ENCODE results near the gene CTCFL. TPM values are rescaled to one million over a fixed set of nuclear protein-coding genes. Genes with fewer than 3 reads are reported as not detected.
A peak's percentile ranks its signal among the peaks of the same experiment; 100 is the strongest.

The CTCFL gene
- total and polyA plus RNA-seq, 5 experiments from 2014 or later: not detected

- DNase-seq: peak in 1 of 10 donors; percentile 23
- ATAC-seq: no peak
- POLR2A ChIA-PET: no interaction called here
Measured at GRCh38 chr20:57556980-57557274, 32.0 kb upstream of the CTCFL start.

GRCh38 chr20:57555457-57556184, 30.7 kb upstream of the CTCFL start:
- ATAC-seq (no peak), DNase-seq (peak in 1 of 10 donors; percentile 13)
- Mint-ChIP-seq H3K9me3 (no peaks in the 10 kb centered on the region), H3K27me3 (peaks cover 10 to 40% (median 16%) of the 10 kb centered on the region in 5 donors), H3K4me3 (no peak overlapping the region), H3K4me1 (no peaks in the 10 kb centered on the region), H3K27ac (no peak overlapping the region), H3K36me3 (no peaks in the 10 kb centered on the region)
- POLR2A ChIA-PET: no interaction called here

More at GRCh38 chr20:57556980-57557274, 32.0 kb upstream of the CTCFL start:
- no peak overlapping the region for H3K4me3 Mint-ChIP-seq
- H3K9me3 Mint-ChIP-seq: no peaks in the 10 kb centered on the region
- H3K27me3 Mint-ChIP-seq: peaks cover 10 to 40% (median 17%) of the 10 kb centered on the region in 5 donors
- H3K36me3 Mint-ChIP-seq: no peaks in the 10 kb centered on the region
- peak overlapping the region in 1 of 10 donors; percentile 62 for H3K27ac Mint-ChIP-seq
- no peaks in the 10 kb centered on the region for H3K4me1 Mint-ChIP-seq

DNA sequence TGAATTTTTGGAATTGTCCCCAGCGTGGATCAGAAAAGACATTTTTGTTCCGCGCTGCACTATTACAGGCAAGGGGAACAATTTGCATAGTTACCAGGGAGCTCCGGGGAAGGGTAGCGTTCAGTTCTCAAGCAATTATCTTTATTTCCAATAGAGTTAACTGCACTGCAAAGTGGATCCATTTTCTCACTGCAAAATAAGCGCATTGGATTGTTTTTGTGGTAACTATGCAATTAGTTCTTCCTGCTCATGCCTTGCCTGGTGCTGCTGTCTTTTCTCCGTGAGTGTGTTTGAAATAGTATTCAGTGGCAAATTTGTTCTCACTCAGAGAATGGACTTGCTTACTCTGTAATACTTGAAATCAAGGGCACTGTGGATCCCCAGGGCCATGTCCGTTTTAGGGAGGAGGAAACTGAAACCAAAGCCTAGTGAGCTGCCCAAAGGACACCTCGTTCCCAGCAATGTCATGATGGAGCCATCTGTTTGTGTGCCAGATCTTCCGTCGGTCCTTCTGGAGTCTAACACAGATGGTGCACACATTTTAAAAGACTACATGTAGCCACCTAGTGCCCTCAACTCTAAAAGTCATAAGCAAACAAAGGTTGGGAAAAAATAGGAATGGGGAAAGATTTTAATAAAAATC, 28.6 kb upstream of the CTCFL start:
- Mint-ChIP-seq H3K4me3 (no peak overlapping the region), H3K27me3 (peaks cover 10 to 24% (median 18%) of the 10 kb centered on the region in 5 donors), H3K4me1 (no peaks in the 10 kb centered on the region), H3K9me3 (no peaks in the 10 kb centered on the region), H3K27ac (no peak overlapping the region), H3K36me3 (no peaks in the 10 kb centered on the region)
- ATAC-seq (no peak), DNase-seq (no peak)
- POLR2A ChIA-PET: no interaction called here

GRCh38 chr20:57552471-57552870, 27.5 kb upstream of the CTCFL start:
- DNase-seq (peak in 1 of 10 donors; percentile 37), ATAC-seq (no peak)
- Mint-ChIP-seq H3K36me3 (no peaks in the 10 kb centered on the region), H3K4me1 (no peaks in the 10 kb centered on the region), H3K9me3 (no peaks in the 10 kb centered on the region), H3K27ac (no peak overlapping the region), H3K27me3 (peaks cover 2 to 27% (median 9%) of the 10 kb centered on the region in 5 donors), H3K4me3 (no peak overlapping the region)
- POLR2A ChIA-PET: no interaction called here

- POLR2A ChIA-PET: no interaction called here
- ATAC-seq: no peak
- DNase-seq: peak in 1 of 10 donors; percentile 53
- no peaks in the 10 kb centered on the region for H3K36me3 Mint-ChIP-seq
- H3K27ac Mint-ChIP-seq: no peak overlapping the region
- no peaks in the 10 kb centered on the region for H3K9me3 Mint-ChIP-seq
- no peak overlapping the region for H3K4me3 Mint-ChIP-seq
- peaks cover 0 to 15% (median 0%) of the 10 kb centered on the region in 5 donors for H3K27me3 Mint-ChIP-seq
- no peaks in the 10 kb centered on the region for H3K4me1 Mint-ChIP-seq
Measured at GRCh38 chr20:57548177-57549058, 23.5 kb upstream of the CTCFL start.

- Mint-ChIP-seq H3K27ac (peak overlapping the region in 1 of 10 donors; percentile 25), H3K36me3 (no peaks in the 10 kb centered on the region), H3K4me3 (no peak overlapping the region), H3K27me3 (peaks cover 0 to 16% (median 0%) of the 10 kb centered on the region in 5 donors), H3K4me1 (no peaks in the 10 kb centered on the region), H3K9me3 (no peaks in the 10 kb centered on the region)
- DNase-seq (peak in 1 of 10 donors; percentile 46), ATAC-seq (no peak)
- POLR2A ChIA-PET: no interaction called here
Measured at GRCh38 chr20:57546956-57547649, 22.2 kb upstream of the CTCFL start.

DNA sequence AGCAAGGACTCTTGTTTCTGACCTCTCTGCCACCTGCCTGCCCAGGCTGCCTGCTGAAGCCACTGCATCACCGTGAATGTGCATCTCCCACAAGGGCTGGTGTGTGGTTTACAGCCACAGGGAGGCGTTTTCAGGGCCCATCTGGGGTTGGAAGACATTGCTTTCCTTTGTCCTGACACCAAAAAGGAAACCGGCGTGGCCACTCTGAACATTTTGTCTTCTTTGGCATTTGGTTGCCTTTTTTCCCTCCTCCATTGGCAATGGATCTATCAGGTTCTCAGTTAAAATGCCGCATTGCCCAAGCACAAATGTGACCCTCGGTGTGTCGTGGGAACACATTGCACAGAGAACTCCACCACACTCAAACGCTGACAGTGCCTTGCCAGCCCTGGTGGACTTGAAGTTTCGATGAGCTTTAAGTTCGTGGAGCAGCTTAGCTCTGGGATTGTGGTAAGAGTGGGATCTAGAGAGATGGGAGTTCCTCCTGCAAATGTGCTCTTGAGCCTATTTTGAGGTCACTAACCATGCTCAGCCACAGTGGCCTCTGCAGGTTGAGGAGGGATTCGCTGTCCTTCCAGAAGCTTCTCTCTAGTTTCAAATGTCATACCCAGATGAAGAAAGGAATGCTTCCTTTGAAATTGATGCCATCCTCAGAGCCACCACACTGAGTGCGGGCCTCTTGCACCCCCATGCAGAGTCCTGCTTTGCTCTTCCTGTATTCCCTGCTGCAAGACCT, 21.2 kb upstream of the CTCFL start:
- POLR2A ChIA-PET: no interaction called here
- DNase-seq: peak in 1 of 10 donors; percentile 6
- ATAC-seq: no peak
- Mint-ChIP-seq H3K9me3 (no peaks in the 10 kb centered on the region), H3K4me3 (no peak overlapping the region), H3K36me3 (no peaks in the 10 kb centered on the region), H3K4me1 (no peaks in the 10 kb centered on the region), H3K27me3 (peaks cover 0 to 16% (median 0%) of the 10 kb centered on the region in 5 donors), H3K27ac (no peak overlapping the region)

DNA sequence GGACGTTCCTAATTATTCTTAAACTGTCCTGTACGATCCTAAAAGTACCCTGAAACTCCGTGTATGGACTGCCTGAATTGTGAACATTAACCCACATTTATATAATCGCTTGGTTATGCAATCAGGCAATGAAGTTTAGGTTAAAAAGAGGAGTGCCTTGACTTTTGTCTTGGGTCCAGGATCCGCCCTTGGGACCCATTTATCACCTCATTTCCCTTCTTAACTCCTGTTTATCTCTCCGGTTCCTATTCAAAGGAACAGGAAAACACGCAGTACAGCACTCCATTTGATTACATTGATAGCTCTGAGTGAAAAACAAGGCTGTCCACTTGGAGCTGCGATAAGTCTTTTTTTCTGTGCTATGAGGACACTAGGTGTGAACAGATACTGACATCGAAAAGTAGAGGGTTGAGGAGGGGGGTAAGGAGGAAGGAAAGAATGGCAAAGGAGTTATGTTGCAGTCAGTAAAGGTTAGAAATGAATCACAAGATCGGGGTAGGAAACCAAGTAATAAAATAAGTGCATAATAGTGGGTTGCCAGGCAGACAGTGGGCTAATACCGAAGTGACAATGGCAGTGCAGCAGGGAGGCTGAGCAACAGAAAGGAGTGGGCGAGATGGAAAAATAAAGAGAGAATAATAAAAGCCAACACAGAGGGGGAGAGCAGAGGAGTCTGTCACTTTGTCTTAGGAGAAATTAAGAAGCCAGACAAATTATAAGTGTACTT, 20.1 kb upstream of the CTCFL start:
- no peaks in the 10 kb centered on the region for H3K9me3 Mint-ChIP-seq
- no peaks in the 10 kb centered on the region for H3K36me3 Mint-ChIP-seq
- H3K27me3 Mint-ChIP-seq: peaks cover 3 to 13% (median 10%) of the 10 kb centered on the region in 5 donors
- no peak overlapping the region for H3K4me3 Mint-ChIP-seq
- ATAC-seq (no peak), DNase-seq (no peak)
- POLR2A ChIA-PET: no interaction called here
- H3K4me1 Mint-ChIP-seq: no peaks in the 10 kb centered on the region
- H3K27ac Mint-ChIP-seq: no peak overlapping the region

DNA sequence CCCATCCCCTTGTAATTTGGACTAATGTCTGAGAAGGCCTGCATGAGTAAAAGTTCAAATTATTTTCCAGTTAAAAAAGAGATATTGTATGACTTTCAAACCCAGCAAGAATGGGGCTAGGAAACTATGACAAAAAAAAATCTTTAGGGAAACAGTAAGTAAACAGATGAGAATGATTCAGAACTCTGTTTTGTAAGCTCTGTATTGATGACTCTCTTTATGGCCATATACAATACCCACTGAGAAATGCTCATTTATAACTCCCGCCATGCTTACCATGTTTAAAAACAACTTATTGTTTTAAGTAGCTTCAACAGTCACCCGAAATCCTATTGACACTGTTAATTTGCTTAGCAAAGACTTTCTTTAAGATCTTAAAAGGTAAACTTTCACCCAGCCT, 18.8 kb upstream of the CTCFL start:
- no peak for ATAC-seq
- peaks cover 5 to 23% (median 18%) of the 10 kb centered on the region in 5 donors for H3K27me3 Mint-ChIP-seq
- H3K36me3 Mint-ChIP-seq: peaks cover 0 to 5% (median 0%) of the 10 kb centered on the region in 3 donors
- POLR2A ChIA-PET: no interaction called here
- no peak for DNase-seq
- H3K9me3 Mint-ChIP-seq: peaks cover 0 to 9% (median 4%) of the 10 kb centered on the region in 9 donors
- H3K4me1 Mint-ChIP-seq: no peaks in the 10 kb centered on the region
- no peak overlapping the region for H3K4me3 Mint-ChIP-seq
- no peak overlapping the region for H3K27ac Mint-ChIP-seq

GRCh38 chr20:57540890-57541580, 16.1 kb upstream of the CTCFL start:
- peaks cover 0 to 11% (median 4%) of the 10 kb centered on the region in 9 donors for H3K9me3 Mint-ChIP-seq
- no peak for ATAC-seq
- H3K27ac Mint-ChIP-seq: no peak overlapping the region
- POLR2A ChIA-PET: no interaction called here
- peaks cover 7 to 49% (median 29%) of the 10 kb centered on the region in 5 donors for H3K27me3 Mint-ChIP-seq
- peaks cover 0 to 5% (median 0%) of the 10 kb centered on the region in 3 donors for H3K36me3 Mint-ChIP-seq
- H3K4me1 Mint-ChIP-seq: no peaks in the 10 kb centered on the region
- DNase-seq: no peak
- H3K4me3 Mint-ChIP-seq: no peak overlapping the region

DNA sequence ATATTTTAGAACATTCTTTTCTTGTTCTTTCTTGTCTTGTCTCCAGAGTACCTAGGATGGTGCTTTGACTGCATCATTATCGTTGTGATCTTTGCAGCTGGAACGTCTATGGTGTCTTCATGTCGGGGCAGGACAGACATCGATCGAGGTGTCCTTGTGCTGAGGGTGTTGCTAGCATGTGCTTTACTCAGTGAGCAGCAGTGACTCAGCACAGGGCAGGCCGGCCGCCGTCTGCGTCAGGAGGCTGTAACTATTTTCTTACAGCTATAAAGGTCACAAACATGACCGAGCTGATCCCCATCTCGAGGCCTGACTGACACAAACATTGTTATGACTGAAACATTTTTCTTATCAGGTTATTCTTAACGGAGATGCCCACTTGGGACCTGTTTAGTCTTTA, 14.9 kb upstream of the CTCFL start:
- POLR2A ChIA-PET: no interaction called here

More for the DNA sequence above, 14.9 kb upstream of the CTCFL start:
- H3K9me3 Mint-ChIP-seq: peaks cover 0 to 11% (median 4%) of the 10 kb centered on the region in 9 donors
- ATAC-seq (no peak), DNase-seq (no peak)
- no peaks in the 10 kb centered on the region for H3K4me1 Mint-ChIP-seq
- no peak overlapping the region for H3K27ac Mint-ChIP-seq
- peaks cover 0 to 5% (median 0%) of the 10 kb centered on the region in 3 donors for H3K36me3 Mint-ChIP-seq
- H3K27me3 Mint-ChIP-seq: peaks cover 7 to 60% (median 30%) of the 10 kb centered on the region in 5 donors
- H3K4me3 Mint-ChIP-seq: no peak overlapping the region

Data from naive thymus-derived CD8-positive, alpha-beta T cell (primary cell).